T-helper 22 cell (primary cell): ENCODE data around the gene MAP3K4.
A peak's percentile ranks its signal among the peaks of the same experiment; 100 is the strongest.

Source experiments
- DNase-seq: peaks from one replicate; pipeline ENCODE4 v3.0.0-alpha.2; 2020; ENCODE audit warnings: low read depth

MAP3K4 gene

DNA sequence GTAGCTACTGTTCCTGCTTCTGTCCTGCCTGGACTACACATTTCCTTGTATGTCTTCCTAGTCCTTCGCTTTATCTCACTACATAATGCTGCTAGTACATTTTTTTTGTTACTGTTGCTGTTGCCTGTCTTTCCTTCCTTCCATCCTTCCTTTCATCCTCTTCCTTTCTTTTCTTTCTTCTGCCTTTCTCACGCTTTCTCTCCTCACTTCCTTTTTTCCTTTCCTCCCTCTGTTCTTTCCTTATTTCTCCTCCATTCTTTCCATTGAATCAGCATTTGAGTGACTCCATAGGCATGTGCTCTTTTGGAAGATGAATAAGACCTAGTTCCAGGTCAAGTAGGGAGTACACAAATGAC, 46.3 kb downstream of the MAP3K4 start:
- DNase-seq: no peak

DNA sequence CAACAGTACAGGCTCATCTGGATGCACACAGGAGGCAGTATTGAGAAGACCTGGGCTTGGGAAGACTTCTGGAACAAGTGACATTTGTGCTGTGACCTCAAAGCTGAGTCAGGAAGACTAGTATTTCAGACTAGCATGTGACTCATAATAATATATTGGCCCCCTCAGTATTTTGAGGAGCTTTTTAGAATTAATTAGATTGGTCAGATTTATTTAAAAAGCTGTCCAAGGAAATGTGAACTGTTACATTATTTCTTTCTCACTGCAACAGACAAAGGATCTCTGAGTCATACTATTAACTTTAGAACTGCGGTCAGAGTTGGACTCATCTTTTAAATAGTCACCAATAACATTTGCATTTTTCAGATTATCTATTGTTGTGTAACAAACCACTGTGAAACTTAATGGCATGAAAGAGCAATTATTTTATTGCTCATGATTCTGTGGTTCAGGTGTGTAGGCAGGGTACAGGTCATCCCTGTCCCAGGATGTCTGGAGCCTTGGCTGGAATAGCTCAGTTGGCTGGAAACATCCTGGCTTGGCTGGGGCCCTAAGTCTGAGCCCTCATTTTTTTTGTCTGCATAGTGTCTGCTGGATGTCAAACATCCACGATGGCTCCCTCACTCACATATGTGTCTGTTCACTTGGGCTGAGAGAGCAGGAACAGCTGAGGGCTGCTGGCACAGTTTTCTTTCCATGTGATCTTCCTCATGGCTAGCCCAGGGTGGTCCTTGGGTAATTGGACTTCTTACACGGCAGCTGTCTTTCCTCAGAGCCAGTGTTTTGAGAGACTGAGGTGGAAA, 46.9 kb downstream of the MAP3K4 start:
- no peak for DNase-seq

DNA sequence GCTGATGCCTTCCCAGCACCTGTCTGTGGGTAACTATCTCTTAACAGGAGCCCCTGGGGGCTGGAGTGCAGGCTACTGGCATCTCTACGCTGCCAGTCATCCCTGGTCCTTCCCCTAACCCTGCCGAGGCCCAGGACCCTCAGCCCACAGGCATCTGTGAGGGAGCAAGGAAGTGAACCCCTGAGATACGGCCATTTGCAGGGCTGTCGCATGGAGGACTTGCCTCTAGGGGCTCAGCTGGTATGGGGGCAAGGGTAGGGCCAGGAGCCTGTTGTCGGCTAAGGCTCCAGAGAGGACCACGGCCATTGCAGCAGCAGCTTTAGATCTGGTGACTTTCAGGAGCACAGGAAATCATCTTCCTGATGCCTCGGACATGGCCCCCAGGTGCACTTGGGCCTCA, 49.7 kb downstream of the MAP3K4 start:
- no peak for DNase-seq

GRCh38 chr6:161044335-161044734, 52.8 kb downstream of the MAP3K4 start:
- no peak for DNase-seq

- no peak for DNase-seq
Observed at GRCh38 chr6:161048641-161049040, 57.1 kb downstream of the MAP3K4 start.

DNA sequence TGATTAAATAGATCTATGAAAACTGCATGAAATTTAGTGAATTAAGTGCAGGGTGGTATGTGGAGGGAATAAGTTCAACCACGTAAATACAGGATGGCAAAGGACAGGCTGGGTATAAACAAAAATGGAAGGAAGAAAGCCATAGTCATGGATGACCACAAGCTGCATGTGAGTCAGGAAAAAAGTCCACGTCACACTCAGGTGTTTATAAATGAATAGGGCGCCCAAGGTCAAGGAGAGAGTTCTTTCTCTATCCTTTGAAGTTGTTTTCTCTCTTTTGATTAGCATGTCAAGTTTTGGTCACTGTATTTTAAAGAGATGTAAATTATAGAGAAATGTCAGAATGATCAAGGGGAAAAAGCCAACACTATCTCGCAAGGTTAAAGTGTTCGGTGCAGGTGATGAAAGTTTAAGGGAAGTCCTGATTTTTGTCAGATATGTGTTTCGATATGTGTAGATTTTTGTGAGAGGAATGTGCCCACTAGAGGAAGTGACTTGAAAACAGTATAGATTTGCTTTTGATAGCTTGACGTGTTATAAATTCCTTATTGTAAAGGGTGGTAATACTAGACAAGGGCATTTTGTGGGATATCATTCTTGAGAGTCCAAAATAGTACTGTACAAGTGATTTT, 58.7 kb downstream of the MAP3K4 start:
- DNase-seq: no peak

DNA sequence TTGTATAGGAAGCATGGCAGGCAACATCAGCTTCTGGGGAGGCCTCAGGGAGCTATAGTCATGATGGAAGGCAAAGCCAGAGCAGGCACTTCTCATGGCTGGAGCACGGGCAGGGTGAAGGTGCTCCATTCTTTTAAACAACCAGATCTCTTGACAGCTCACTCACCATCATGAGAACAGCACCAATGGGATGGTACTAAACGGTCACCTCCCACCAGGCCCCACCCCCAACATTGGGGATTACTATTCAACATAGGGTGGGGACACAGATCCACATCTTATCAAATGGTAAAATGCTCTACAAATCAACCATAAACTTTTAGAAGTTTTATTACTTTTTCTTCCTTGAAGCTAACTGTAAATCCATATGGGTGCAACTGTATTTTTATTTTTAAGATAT, 61.5 kb downstream of the MAP3K4 start:
- DNase-seq: no peak

DNA sequence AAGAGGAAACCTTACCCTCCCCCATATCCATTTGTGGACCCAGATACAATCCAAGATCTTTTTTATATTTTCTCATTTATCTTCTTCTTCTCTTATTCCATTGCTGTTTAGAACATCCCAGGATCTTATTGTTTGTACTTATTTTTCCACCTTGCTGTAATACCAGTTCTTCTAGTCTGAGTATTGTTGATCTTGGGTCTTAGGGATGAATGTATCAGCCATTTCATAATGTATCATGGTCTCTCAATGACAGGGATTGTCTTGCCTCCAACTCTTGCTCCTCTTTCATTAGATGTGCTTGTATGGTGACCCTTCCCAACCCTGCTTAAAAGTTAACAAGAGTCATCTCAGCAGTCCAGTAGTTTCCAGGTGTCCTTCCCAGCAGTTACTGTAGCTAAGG, 63.3 kb downstream of the MAP3K4 start:
- no peak for DNase-seq

DNA sequence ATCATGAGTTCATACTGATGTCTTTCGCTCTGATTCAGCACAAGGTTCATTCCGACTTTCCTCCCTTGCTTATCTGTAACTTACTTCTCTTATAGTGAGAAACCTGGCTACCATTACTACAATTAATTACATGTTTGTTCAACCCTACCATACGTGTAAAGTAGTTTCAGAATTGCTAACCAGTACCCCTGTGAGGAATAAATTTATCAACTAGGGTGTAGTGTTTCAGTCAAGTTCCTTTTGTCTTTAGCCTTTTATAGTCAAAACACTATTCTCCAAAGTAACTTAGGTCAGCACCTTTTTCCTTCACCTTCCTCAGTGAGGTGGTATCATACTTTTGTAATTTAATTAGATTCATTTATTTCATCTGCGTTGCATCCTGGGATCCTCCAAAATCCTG, 64.9 kb downstream of the MAP3K4 start:
- no peak for DNase-seq

GRCh38 chr6:161057103-161058091, 65.8 kb downstream of the MAP3K4 start:
- DNase-seq: no peak

GRCh38 chr6:161058741-161059140, 67.2 kb downstream of the MAP3K4 start:
- DNase-seq: no peak

DNA sequence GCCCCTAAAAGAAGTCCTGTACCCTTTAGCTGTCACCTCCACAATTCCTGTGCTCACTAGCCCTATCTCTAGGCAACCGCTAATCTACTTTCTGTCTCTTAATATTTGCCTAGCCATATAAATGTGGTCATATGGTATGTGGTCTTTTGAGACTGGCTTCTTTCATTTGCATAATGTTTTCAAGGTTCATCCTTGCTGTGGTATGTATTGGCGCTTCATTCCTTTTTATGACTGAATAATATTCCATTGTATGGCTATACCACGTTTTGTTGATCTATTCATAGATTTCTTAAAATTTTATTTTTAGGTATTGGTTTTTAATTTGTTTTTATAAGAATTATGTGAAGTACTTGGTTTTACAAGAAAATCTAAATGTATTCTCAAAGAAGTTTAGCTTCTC, 70.0 kb downstream of the MAP3K4 start:
- no peak for DNase-seq

DNA sequence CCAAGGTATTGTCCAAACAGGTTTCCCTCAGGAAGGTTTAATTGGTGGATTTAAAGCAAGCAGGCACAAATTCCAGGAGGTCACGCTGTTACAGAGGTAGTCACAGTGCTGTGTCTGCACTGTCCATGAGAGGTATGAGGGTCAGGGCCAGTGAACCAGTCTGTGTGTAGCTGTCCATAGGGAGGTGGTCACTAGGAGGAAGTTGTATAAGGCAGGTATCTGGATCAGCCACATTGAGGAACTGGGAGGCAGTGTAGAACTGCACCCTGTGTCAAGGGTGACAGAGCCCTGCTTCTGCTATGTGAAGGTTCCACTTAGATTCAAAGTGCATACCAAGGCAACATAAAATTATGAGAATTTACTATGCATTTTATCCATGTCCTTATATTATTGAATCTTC, 73.3 kb downstream of the MAP3K4 start:
- DNase-seq: no peak

DNA sequence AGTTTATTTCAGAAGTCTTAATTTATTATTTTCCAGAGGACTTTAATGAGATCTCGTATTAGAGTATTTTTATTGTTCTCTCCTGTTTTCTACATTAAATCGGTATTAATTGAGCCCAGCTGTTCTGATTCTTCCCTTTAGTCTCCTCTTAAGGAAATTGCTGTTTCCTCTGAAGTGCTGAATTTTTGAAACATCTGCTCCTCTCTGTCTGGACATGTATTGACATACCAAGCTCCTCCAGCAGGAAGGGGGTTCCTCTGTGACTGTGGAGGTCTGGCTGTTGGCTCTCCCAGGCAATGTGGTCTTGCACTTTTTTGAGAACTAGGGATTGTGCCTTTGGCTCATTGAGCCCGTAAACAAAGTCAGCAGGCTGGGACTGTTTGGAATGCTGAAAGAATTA, 74.9 kb downstream of the MAP3K4 start:
- no peak for DNase-seq

DNA sequence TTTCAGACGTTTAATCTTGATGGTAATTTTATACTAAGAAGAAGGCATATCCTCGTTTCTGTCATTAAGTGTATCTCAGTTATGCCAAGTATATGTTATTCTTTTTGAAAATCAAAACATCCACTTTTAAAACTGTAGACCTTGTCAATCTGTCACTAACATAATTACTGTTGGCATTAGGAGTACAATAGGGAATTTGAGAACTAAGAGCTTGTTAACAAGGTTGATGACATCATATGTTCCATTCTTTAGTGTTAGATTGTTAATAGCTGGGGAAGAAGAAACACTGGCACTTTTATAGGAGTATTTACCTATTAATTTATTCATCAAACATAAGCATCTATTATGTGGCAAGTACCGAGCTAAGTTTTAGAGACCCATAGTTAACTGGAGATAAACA, 76.2 kb downstream of the MAP3K4 start:
- no peak for DNase-seq

DNA sequence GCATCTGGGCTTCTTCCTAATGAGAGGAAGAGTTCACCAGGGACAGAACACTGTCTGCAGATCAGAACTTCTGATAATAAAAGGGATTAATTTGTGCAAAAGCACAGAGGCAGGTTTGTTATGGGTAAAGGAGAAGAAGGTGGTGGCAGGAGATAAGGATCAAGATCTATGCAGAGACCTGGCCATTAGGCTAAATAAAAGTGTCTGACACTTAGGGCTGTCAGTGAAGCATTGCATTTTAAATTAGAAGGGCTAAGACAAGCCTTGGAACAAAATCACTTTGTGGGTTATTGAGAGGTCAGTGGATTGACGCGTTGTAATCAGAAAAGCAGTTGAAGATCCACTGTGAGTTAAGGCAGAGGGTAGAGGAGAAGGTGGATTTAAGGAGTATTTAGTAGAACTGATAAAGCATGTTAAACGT, 76.8 kb downstream of the MAP3K4 start:
- no peak for DNase-seq

GRCh38 chr6:161073930-161074329, 82.4 kb downstream of the MAP3K4 start:
- no peak for DNase-seq

GRCh38 chr6:161074496-161075121, 83.0 kb downstream of the MAP3K4 start:
- no peak for DNase-seq

- DNase-seq: peak; percentile 71
Observed at GRCh38 chr6:161076181-161076677, 84.7 kb downstream of the MAP3K4 start.

GRCh38 chr6:161079566-161080262, 88.1 kb downstream of the MAP3K4 start:
- DNase-seq: peak; percentile 66

GRCh38 chr6:161080263-161080970, 88.8 kb downstream of the MAP3K4 start:
- DNase-seq: no peak
